ENCODE data around the gene POU2F1. TPM values are rescaled to one million over a fixed set of nuclear protein-coding genes. Genes with fewer than 3 reads are reported as not detected.

POU2F1 gene
- total and polyA plus RNA-seq, 5 donors from 2014 or later = 5.2 to 35.3 (median 10.0) TPM

- peaks cover 32% of the 10 kb centered on the region for H3K36me3 Mint-ChIP-seq
- no peak overlapping the region for H3K4me3 Mint-ChIP-seq
- Histone ChIP-seq H3K27me3 (ENCODE audit: control insufficient read depth, insufficient read depth, low read length) (no peaks in the 10 kb centered on the region), H3K9me3 (ENCODE audit: control insufficient read depth in 2 of 2, low read length in 2 of 2) (peaks cover 11 to 19% of the 10 kb centered on the region in 2 experiments), H3K4me3 (ENCODE audit: low read depth, low read length) (no peak overlapping the region), H3K36me3 (ENCODE audit: control insufficient read depth, insufficient read depth, low read length) (peaks cover 9% of the 10 kb centered on the region), H3K27ac (ENCODE audit: insufficient read depth, low read length, poor library complexity, severe bottlenecking) (no peak overlapping the region), H3K4me1 (ENCODE audit: control insufficient read depth, insufficient read depth, low read length, poor library complexity, severe bottlenecking) (peaks cover 6% of the 10 kb centered on the region)
- ATAC-seq (ENCODE audit: low read depth in 2 of 2) (peak; percentile 31 to 50), DNase-seq (no peak)
- peaks cover 35 to 42% (median 40%) of the 10 kb centered on the region in 4 donors for H3K4me1 Mint-ChIP-seq
- H3K9me3 Mint-ChIP-seq = peaks cover 0 to 12% (median 4%) of the 10 kb centered on the region in 7 donors
- H3K27me3 Mint-ChIP-seq = no peaks in the 10 kb centered on the region
- H3K27ac Mint-ChIP-seq = no peak overlapping the region
Measured at GRCh38 chr1:167328816-167329483, 108.3 kb downstream of the POU2F1 start.

- peaks cover 6% of the 10 kb centered on the region for H3K4me1 ChIP-seq (ENCODE audit: control insufficient read depth, insufficient read depth, low read length, poor library complexity, severe bottlenecking)
- peaks cover 0 to 2% of the 10 kb centered on the region in 2 experiments for H3K9me3 ChIP-seq (ENCODE audit: control insufficient read depth in 2 of 2, low read length in 2 of 2)
- Mint-ChIP-seq H3K4me1 (peaks cover 39 to 47% (median 43%) of the 10 kb centered on the region in 4 donors), H3K36me3 (peaks cover 26% of the 10 kb centered on the region), H3K27ac (peak overlapping the region in 1 of 3 donors; percentile 17), H3K9me3 (peaks cover 0 to 2% (median 0%) of the 10 kb centered on the region in 7 donors), H3K27me3 (no peaks in the 10 kb centered on the region), H3K4me3 (no peak overlapping the region)
- peaks cover 2% of the 10 kb centered on the region for H3K36me3 ChIP-seq (ENCODE audit: control insufficient read depth, insufficient read depth, low read length)
- no peak for ATAC-seq (ENCODE audit: low read depth in 2 of 2)
- H3K4me3 ChIP-seq (ENCODE audit: low read depth, low read length) = no peak overlapping the region
- no peaks in the 10 kb centered on the region for H3K27me3 ChIP-seq (ENCODE audit: control insufficient read depth, insufficient read depth, low read length)
- DNase-seq = no peak
- H3K27ac ChIP-seq (ENCODE audit: insufficient read depth, low read length, poor library complexity, severe bottlenecking) = no peak overlapping the region
Measured at GRCh38 chr1:167330601-167331293, 110.1 kb downstream of the POU2F1 start.

GRCh38 chr1:167331650-167332049, 111.0 kb downstream of the POU2F1 start:
- peaks cover 21% of the 10 kb centered on the region for H3K36me3 Mint-ChIP-seq
- DNase-seq (no peak), ATAC-seq (ENCODE audit: low read depth in 2 of 2) (no peak)
- H3K4me3 Mint-ChIP-seq = no peak overlapping the region
- H3K9me3 Mint-ChIP-seq = peaks cover 0 to 4% (median 0%) of the 10 kb centered on the region in 7 donors
- H3K4me1 Mint-ChIP-seq = peaks cover 37 to 47% (median 42%) of the 10 kb centered on the region in 4 donors
- Histone ChIP-seq H3K4me1 (ENCODE audit: control insufficient read depth, insufficient read depth, low read length, poor library complexity, severe bottlenecking) (peaks cover 6% of the 10 kb centered on the region), H3K4me3 (ENCODE audit: low read depth, low read length) (no peak overlapping the region), H3K9me3 (ENCODE audit: control insufficient read depth in 2 of 2, low read length in 2 of 2) (no peaks in the 10 kb centered on the region), H3K36me3 (ENCODE audit: control insufficient read depth, insufficient read depth, low read length) (peaks cover 2% of the 10 kb centered on the region), H3K27ac (ENCODE audit: insufficient read depth, low read length, poor library complexity, severe bottlenecking) (no peak overlapping the region), H3K27me3 (ENCODE audit: control insufficient read depth, insufficient read depth, low read length) (no peaks in the 10 kb centered on the region)
- no peak overlapping the region for H3K27ac Mint-ChIP-seq
- H3K27me3 Mint-ChIP-seq = no peaks in the 10 kb centered on the region

- peaks cover 6% of the 10 kb centered on the region for H3K4me1 ChIP-seq (ENCODE audit: control insufficient read depth, insufficient read depth, low read length, poor library complexity, severe bottlenecking)
- Mint-ChIP-seq H3K27ac (peak overlapping the region in 1 of 3 donors; percentile 2), H3K27me3 (no peaks in the 10 kb centered on the region), H3K36me3 (peaks cover 23% of the 10 kb centered on the region), H3K4me3 (no peak overlapping the region), H3K4me1 (peaks cover 35 to 49% (median 41%) of the 10 kb centered on the region in 4 donors), H3K9me3 (peaks cover 0 to 6% (median 3%) of the 10 kb centered on the region in 7 donors)
- H3K27ac ChIP-seq (ENCODE audit: insufficient read depth, low read length, poor library complexity, severe bottlenecking) = no peak overlapping the region
- H3K4me3 ChIP-seq (ENCODE audit: low read depth, low read length) = no peak overlapping the region
- ATAC-seq (ENCODE audit: low read depth in 2 of 2) (no peak), DNase-seq (no peak)
- H3K36me3 ChIP-seq (ENCODE audit: control insufficient read depth, insufficient read depth, low read length) = peaks cover 4% of the 10 kb centered on the region
- no peaks in the 10 kb centered on the region for H3K9me3 ChIP-seq (ENCODE audit: control insufficient read depth in 2 of 2, low read length in 2 of 2)
- H3K27me3 ChIP-seq (ENCODE audit: control insufficient read depth, insufficient read depth, low read length) = no peaks in the 10 kb centered on the region
Measured at GRCh38 chr1:167332503-167332902, 111.8 kb downstream of the POU2F1 start.

- Mint-ChIP-seq H3K9me3 (peaks cover 0 to 6% (median 3%) of the 10 kb centered on the region in 7 donors), H3K27ac (no peak overlapping the region), H3K4me3 (no peak overlapping the region), H3K36me3 (peaks cover 26% of the 10 kb centered on the region), H3K27me3 (no peaks in the 10 kb centered on the region), H3K4me1 (peaks cover 36 to 50% (median 40%) of the 10 kb centered on the region in 4 donors)
- Histone ChIP-seq H3K4me3 (ENCODE audit: low read depth, low read length) (no peak overlapping the region), H3K36me3 (ENCODE audit: control insufficient read depth, insufficient read depth, low read length) (peaks cover 4% of the 10 kb centered on the region), H3K4me1 (ENCODE audit: control insufficient read depth, insufficient read depth, low read length, poor library complexity, severe bottlenecking) (peaks cover 6% of the 10 kb centered on the region), H3K27ac (ENCODE audit: insufficient read depth, low read length, poor library complexity, severe bottlenecking) (no peak overlapping the region), H3K27me3 (ENCODE audit: control insufficient read depth, insufficient read depth, low read length) (no peaks in the 10 kb centered on the region), H3K9me3 (ENCODE audit: control insufficient read depth in 2 of 2, low read length in 2 of 2) (no peaks in the 10 kb centered on the region)
- DNase-seq (peak in 1 of 3 donors; percentile 39), ATAC-seq (ENCODE audit: low read depth in 2 of 2) (no peak)
Measured at GRCh38 chr1:167333124-167333523, 112.4 kb downstream of the POU2F1 start.

GRCh38 chr1:167333703-167334102, 113.0 kb downstream of the POU2F1 start:
- H3K4me1 ChIP-seq (ENCODE audit: control insufficient read depth, insufficient read depth, low read length, poor library complexity, severe bottlenecking) = peaks cover 6% of the 10 kb centered on the region
- no peak overlapping the region for H3K4me3 ChIP-seq (ENCODE audit: low read depth, low read length)
- peaks cover 4% of the 10 kb centered on the region for H3K36me3 ChIP-seq (ENCODE audit: control insufficient read depth, insufficient read depth, low read length)
- Mint-ChIP-seq H3K27me3 (no peaks in the 10 kb centered on the region), H3K36me3 (peaks cover 32% of the 10 kb centered on the region), H3K9me3 (peaks cover 0 to 6% (median 4%) of the 10 kb centered on the region in 7 donors), H3K4me3 (no peak overlapping the region), H3K4me1 (peaks cover 34 to 50% (median 38%) of the 10 kb centered on the region in 4 donors), H3K27ac (no peak overlapping the region)
- DNase-seq (no peak), ATAC-seq (ENCODE audit: low read depth in 2 of 2) (no peak)
- no peak overlapping the region for H3K27ac ChIP-seq (ENCODE audit: insufficient read depth, low read length, poor library complexity, severe bottlenecking)
- no peaks in the 10 kb centered on the region for H3K27me3 ChIP-seq (ENCODE audit: control insufficient read depth, insufficient read depth, low read length)
- no peaks in the 10 kb centered on the region for H3K9me3 ChIP-seq (ENCODE audit: control insufficient read depth in 2 of 2, low read length in 2 of 2)

- Histone ChIP-seq H3K27ac (ENCODE audit: insufficient read depth, low read length, poor library complexity, severe bottlenecking) (no peak overlapping the region), H3K4me1 (ENCODE audit: control insufficient read depth, insufficient read depth, low read length, poor library complexity, severe bottlenecking) (peaks cover 3% of the 10 kb centered on the region), H3K4me3 (ENCODE audit: low read depth, low read length) (no peak overlapping the region), H3K36me3 (ENCODE audit: control insufficient read depth, insufficient read depth, low read length) (peaks cover 6% of the 10 kb centered on the region), H3K9me3 (ENCODE audit: control insufficient read depth in 2 of 2, low read length in 2 of 2) (no peaks in the 10 kb centered on the region), H3K27me3 (ENCODE audit: control insufficient read depth, insufficient read depth, low read length) (no peaks in the 10 kb centered on the region)
- DNase-seq = no peak
- H3K9me3 Mint-ChIP-seq = peaks cover 0 to 8% (median 4%) of the 10 kb centered on the region in 7 donors
- no peak overlapping the region for H3K4me3 Mint-ChIP-seq
- H3K27ac Mint-ChIP-seq = no peak overlapping the region
- H3K36me3 Mint-ChIP-seq = peaks cover 42% of the 10 kb centered on the region
- H3K27me3 Mint-ChIP-seq = no peaks in the 10 kb centered on the region
- H3K4me1 Mint-ChIP-seq = peaks cover 9 to 14% (median 12%) of the 10 kb centered on the region in 4 donors
- ATAC-seq (ENCODE audit: low read depth in 2 of 2) = no peak
Measured at GRCh38 chr1:167339405-167339804, 118.7 kb downstream of the POU2F1 start.

Data from CD4-positive, CD25-positive, alpha-beta regulatory T cell (primary cell).